ENCODE results near the gene TTYH3.
A peak's percentile ranks its signal among the peaks of the same experiment; 100 is the strongest.

TTYH3 gene

DNA sequence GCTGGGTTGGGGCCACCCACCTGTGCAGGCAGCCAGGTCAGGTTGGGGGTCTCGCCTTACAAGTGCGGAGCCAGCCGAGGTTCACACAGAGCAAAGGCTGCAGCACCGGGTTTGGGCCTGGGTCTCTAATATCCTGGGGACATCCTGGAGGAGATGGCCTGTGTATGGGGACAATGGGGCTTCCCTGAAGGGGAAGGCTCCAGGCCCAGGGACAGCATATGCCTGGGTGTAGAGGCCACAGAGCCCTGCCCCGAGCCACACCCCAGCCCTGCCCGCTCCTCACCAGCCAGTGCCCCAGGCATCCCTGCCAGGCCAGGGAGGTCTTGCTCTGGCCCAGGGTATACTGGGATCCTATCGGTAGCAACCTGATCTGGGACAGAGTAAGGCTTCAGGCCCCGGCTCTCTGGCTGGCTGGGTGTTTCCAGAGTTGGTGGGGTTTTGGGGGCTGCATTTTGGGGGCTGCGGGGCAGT lies 9.1 kb downstream of the TTYH3 start:
- peak overlapping the region; percentile 13; the same call in 1 of the 2 replicates for H3K4me3 ChIP-seq (replicated peaks; ENCODE audit: low read depth, low read length)
- no peak for TF ChIP-seq CTCF (IDR thresholded peaks at IDR 0.05; ENCODE audit: low read depth, low read length, missing control alignments)

GRCh38 chr7:2641406-2642393 lies 9.9 kb downstream of the TTYH3 start:
- no peak for TF ChIP-seq CTCF (IDR thresholded peaks at IDR 0.05; ENCODE audit: low read depth, low read length, missing control alignments)
- H3K4me3 ChIP-seq (replicated peaks; ENCODE audit: low read depth, low read length): peak overlapping the region; percentile 5
- peak; percentile 85 for DNase-seq (ENCODE audit: extremely low read depth, low read depth)

More for the DNA sequence above, 9.1 kb downstream of the TTYH3 start:
- DNase-seq (ENCODE audit: extremely low read depth, low read depth): no peak

DNA sequence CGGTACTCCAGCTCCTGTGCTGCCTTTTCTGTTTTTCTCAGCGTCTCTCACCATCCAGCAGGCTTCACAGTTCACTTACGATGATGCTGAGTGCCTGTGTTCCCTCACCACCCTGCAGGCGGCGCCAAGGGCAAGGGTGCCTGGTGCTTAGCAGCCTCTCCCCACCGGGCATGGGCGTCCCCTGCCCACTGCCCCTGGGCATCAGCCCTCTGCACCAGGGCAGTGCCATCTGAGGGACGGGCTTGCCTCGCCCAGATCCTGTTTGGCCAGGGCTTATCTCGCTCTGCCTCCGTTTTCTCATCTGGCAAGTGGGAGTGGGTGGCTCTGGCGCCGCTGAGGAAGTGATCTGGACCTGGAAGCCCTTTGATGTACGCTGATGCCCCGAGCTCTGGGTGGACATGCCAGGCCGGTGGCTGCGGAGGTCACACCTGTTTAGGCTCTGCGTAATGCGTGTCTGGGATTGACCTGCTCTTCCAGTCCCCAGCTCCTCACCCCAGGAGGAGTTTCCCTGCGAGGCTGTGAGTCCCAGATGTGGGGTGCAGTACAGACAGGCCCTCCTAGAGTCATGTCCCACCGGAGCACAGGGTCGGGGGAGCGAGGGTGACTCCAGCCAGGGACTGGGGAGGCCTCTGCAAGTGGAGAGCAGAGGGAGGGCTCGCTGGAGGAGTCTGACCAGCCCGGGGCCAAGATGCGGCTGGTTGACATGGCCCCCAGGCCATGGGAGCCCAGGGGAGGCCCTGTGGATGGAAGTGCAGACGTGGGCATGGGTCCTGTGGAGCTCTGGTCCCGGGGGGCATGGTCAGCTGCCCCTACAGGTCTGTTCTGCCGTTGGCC lies 11.8 kb downstream of the TTYH3 start:
- no peak for DNase-seq (ENCODE audit: extremely low read depth, low read depth)
- no peak overlapping the region for H3K4me3 ChIP-seq (replicated peaks; ENCODE audit: low read depth, low read length)
- peak; percentile 21 for TF ChIP-seq CTCF (IDR thresholded peaks at IDR 0.05; ENCODE audit: low read depth, low read length, missing control alignments)

DNA sequence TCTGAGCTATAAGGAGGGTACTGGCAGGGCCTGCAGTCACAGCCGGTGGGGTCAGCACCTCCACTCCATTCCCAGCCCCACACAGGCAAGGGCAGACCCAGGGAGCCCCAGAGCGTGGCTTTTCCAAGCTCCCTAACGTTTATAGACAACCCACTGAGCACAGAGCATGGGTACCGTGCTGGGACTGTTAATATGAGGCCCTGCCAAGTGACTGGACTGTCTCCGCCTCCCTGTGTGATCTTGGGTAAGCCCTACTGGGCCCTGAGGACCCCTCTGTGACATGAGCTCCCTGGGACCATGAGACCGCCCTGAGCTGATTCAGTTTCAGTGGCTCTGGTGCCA lies 12.4 kb downstream of the TTYH3 start:
- no peak for DNase-seq (ENCODE audit: extremely low read depth, low read depth)
- no peak for TF ChIP-seq CTCF (IDR thresholded peaks at IDR 0.05; ENCODE audit: low read depth, low read length, missing control alignments)
- no peak overlapping the region for H3K4me3 ChIP-seq (replicated peaks; ENCODE audit: low read depth, low read length)

GRCh38 chr7:2644562-2645273 lies 12.9 kb downstream of the TTYH3 start:
- DNase-seq (ENCODE audit: extremely low read depth, low read depth): no peak
- no peak overlapping the region for H3K4me3 ChIP-seq (replicated peaks; ENCODE audit: low read depth, low read length)
- no peak for TF ChIP-seq CTCF (IDR thresholded peaks at IDR 0.05; ENCODE audit: low read depth, low read length, missing control alignments)

GRCh38 chr7:2645274-2645868 lies 13.6 kb downstream of the TTYH3 start:
- TF ChIP-seq CTCF (IDR thresholded peaks at IDR 0.05; ENCODE audit: low read depth, low read length, missing control alignments): no peak
- DNase-seq (ENCODE audit: extremely low read depth, low read depth): no peak
- H3K4me3 ChIP-seq (replicated peaks; ENCODE audit: low read depth, low read length): no peak overlapping the region

Measured in HFF-Myc (cell line).